Measurements from ENCODE around the gene PCSK6.

PCSK6 gene

GRCh38 chr15:101429646-101430045, 59.9 kb downstream of the PCSK6 start:
- DNase-seq (ENCODE audit: low spot score), result no peak
- no peak for TF ChIP-seq CTCF (IDR thresholded peaks at IDR 0.05; ENCODE audit: extremely low read depth, missing control alignments)

- DNase-seq (ENCODE audit: low spot score), result no peak
- no peak for TF ChIP-seq CTCF (IDR thresholded peaks at IDR 0.05; ENCODE audit: extremely low read depth, missing control alignments)
Observed at GRCh38 chr15:101429191-101429590, 60.3 kb downstream of the PCSK6 start.

- DNase-seq (ENCODE audit: low spot score), result no peak
- TF ChIP-seq CTCF (IDR thresholded peaks at IDR 0.05; ENCODE audit: extremely low read depth, missing control alignments), result no peak
Observed at GRCh38 chr15:101428758-101429157, 60.7 kb downstream of the PCSK6 start.

- TF ChIP-seq CTCF (IDR thresholded peaks at IDR 0.05; ENCODE audit: extremely low read depth, missing control alignments), result no peak
- no peak for DNase-seq (ENCODE audit: low spot score)
Observed at GRCh38 chr15:101427606-101428487, 61.7 kb downstream of the PCSK6 start.

- no peak for TF ChIP-seq CTCF (IDR thresholded peaks at IDR 0.05; ENCODE audit: extremely low read depth, missing control alignments)
- no peak for DNase-seq (ENCODE audit: low spot score)
Observed at GRCh38 chr15:101426761-101427333, 62.7 kb downstream of the PCSK6 start.

GRCh38 chr15:101425787-101426365, 63.6 kb downstream of the PCSK6 start:
- no peak for DNase-seq (ENCODE audit: low spot score)
- TF ChIP-seq CTCF (IDR thresholded peaks at IDR 0.05; ENCODE audit: extremely low read depth, missing control alignments), result no peak

GRCh38 chr15:101424984-101425383, 64.5 kb downstream of the PCSK6 start:
- DNase-seq (ENCODE audit: low spot score), result no peak
- no peak for TF ChIP-seq CTCF (IDR thresholded peaks at IDR 0.05; ENCODE audit: extremely low read depth, missing control alignments)

Measured in GM20000 (cell line).